ENCODE measurements around the gene TSPAN15. TPM values are rescaled to one million over a fixed set of nuclear protein-coding genes. Genes with fewer than 3 reads are reported as not detected.
A peak's percentile ranks its signal among the peaks of the same experiment; 100 is the strongest.

Gene TSPAN15
- total and polyA plus RNA-seq, 2 experiments from 2014 or later = 252 to 289 TPM

DNA sequence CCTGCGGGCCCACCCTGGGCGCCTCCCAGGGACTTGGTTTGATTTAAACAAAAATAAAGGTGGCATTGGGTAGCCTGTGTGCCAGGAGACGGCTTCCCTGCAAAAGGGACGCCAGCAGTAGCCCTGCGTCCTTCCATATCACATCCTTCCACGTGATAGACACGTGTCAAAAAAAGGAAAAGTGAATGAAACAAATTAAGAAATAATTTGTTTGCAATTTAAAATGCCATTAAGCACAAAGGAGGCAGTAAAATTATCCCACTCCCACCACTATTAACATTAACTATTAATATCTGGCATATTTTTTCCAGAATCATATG, 42.1 kb upstream of the TSPAN15 start:
- TF ChIP-seq, protein P1, sequence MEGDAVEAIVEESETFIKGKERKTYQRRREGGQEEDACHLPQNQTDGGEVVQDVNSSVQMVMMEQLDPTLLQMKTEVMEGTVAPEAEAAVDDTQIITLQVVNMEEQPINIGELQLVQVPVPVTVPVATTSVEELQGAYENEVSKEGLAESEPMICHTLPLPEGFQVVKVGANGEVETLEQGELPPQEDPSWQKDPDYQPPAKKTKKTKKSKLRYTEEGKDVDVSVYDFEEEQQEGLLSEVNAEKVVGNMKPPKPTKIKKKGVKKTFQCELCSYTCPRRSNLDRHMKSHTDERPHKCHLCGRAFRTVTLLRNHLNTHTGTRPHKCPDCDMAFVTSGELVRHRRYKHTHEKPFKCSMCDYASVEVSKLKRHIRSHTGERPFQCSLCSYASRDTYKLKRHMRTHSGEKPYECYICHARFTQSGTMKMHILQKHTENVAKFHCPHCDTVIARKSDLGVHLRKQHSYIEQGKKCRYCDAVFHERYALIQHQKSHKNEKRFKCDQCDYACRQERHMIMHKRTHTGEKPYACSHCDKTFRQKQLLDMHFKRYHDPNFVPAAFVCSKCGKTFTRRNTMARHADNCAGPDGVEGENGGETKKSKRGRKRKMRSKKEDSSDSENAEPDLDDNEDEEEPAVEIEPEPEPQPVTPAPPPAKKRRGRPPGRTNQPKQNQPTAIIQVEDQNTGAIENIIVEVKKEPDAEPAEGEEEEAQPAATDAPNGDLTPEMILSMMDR (IDR thresholded peaks at IDR 0.05; ENCODE audit: low read depth, low read length) = no peak
- Histone ChIP-seq H3K4me3 (peak overlapping the region; percentile 25), H3K4me1 (ENCODE audit: low read depth) (peaks cover 24% of the 10 kb centered on the region), H3K9me3 (ENCODE audit: low read depth) (no peaks in the 10 kb centered on the region), H3K36me3 (no peaks in the 10 kb centered on the region), H3K27me3 (no peaks in the 10 kb centered on the region), H3K27ac (no peak overlapping the region)
- DNase-seq (ENCODE audit: low read depth in 1 of 2, low spot score in 1 of 2) = no peak

DNA sequence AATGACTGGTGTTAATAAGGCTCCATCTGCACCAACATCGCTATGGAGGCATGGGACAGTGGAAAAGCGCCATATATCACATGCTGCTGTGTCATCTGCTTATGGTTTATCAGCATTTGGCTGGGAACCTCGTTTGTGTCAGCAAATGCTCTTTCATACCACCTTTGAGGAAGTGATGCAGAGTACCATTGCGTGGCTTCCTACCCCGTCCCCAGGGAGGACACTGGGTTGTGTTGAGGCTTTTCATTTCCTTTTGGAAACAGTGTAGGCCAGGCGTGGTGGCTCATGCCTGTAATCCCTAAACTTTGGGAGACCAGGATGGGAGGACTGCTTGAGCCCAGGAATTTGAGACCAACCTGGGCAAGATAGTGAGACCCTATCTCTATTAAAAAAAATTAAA, 41.3 kb upstream of the TSPAN15 start:
- no peaks in the 10 kb centered on the region for H3K27me3 ChIP-seq
- peaks cover 24% of the 10 kb centered on the region for H3K4me1 ChIP-seq (ENCODE audit: low read depth)
- peak in 1 of 2 donors; percentile 57 for DNase-seq (ENCODE audit: low read depth in 1 of 2, low spot score in 1 of 2)
- no peak overlapping the region for H3K27ac ChIP-seq
- H3K9me3 ChIP-seq (ENCODE audit: low read depth) = no peaks in the 10 kb centered on the region
- TF ChIP-seq, protein P1 (IDR thresholded peaks at IDR 0.05; ENCODE audit: low read depth, low read length) = no peak
- H3K4me3 ChIP-seq = no peak overlapping the region
- no peaks in the 10 kb centered on the region for H3K36me3 ChIP-seq

DNA sequence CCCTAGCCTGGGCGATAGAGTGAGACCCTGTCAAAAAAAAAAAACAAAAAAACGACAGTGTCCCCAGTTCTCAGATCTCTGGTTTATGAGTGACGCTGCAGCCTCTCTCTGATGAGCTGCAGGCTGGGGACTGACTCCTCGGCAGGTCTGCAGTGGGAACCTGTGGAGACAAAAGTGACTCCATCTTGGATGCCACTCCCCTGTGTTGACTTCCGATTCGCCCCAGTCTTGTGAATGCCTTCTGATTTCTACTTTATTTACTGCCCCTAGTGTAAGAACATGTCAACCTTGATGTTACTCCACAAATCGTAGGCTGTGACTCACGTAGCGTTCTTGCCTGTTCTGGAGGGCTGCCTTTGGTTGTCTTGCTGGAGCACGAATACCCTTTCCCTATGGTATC, 40.8 kb upstream of the TSPAN15 start:
- Histone ChIP-seq H3K9me3 (ENCODE audit: low read depth) (no peaks in the 10 kb centered on the region), H3K4me3 (no peak overlapping the region), H3K36me3 (no peaks in the 10 kb centered on the region), H3K27ac (peak overlapping the region; percentile 66), H3K4me1 (ENCODE audit: low read depth) (peaks cover 24% of the 10 kb centered on the region), H3K27me3 (no peaks in the 10 kb centered on the region)
- TF ChIP-seq, protein P1 (IDR thresholded peaks at IDR 0.05; ENCODE audit: low read depth, low read length) = no peak
- DNase-seq (ENCODE audit: low read depth in 1 of 2, low spot score in 1 of 2) = no peak

DNA sequence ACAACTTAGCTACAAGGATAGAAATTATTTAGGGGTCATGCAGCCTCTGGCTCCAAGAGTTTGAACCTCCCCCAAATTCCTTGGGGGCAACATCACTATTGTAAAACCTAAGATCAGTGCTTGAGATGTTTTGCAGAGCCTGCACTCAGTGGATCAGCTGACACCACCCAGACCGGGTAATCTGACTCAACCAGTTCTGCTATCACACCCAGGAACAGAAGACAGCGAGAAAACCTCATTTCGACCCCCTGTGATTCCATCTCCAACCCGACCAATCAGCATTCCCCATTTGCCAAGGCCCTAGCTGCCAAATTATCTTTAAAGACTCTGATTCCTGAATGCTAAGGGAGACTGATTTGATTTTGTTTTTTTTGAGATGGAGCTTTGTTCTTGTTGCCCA, 39.8 kb upstream of the TSPAN15 start:
- Histone ChIP-seq H3K27me3 (no peaks in the 10 kb centered on the region), H3K27ac (peak overlapping the region; percentile 66), H3K4me3 (no peak overlapping the region), H3K4me1 (ENCODE audit: low read depth) (peaks cover 20% of the 10 kb centered on the region), H3K9me3 (ENCODE audit: low read depth) (no peaks in the 10 kb centered on the region), H3K36me3 (no peaks in the 10 kb centered on the region)
- TF ChIP-seq, protein P1 (IDR thresholded peaks at IDR 0.05; ENCODE audit: low read depth, low read length) = no peak
- no peak for DNase-seq (ENCODE audit: low read depth in 1 of 2, low spot score in 1 of 2)

DNA sequence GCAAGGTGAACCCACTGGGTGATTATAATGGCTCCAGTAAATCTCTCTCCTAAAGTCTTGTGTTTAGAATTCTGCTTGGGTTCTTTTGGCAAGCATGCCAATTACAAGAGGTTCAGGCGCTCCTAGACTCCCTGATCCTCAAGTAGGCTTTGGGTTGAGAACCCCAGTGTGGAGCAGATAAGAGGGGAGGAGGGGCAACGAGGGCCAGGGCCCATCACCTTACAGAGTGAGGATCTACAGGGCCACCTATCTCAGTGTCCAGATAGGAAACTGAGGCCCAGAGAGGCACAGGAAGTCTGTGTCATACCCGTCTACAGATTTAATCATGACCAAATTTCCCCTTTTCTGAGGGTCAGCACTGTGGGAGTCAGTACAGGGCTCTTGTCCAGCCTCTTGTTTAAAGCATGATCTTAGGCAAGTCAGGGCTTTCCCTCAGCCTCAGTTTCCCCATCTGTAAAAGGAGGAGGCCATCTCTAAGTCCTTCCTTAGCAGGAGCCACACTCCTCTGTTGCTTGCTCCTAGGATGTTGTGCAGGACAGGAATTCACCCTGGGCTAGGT, 39.0 kb upstream of the TSPAN15 start:
- Histone ChIP-seq H3K9me3 (ENCODE audit: low read depth) (no peaks in the 10 kb centered on the region), H3K27ac (no peak overlapping the region), H3K4me1 (ENCODE audit: low read depth) (peaks cover 17% of the 10 kb centered on the region), H3K27me3 (no peaks in the 10 kb centered on the region), H3K4me3 (no peak overlapping the region), H3K36me3 (no peaks in the 10 kb centered on the region)
- TF ChIP-seq, protein P1 (IDR thresholded peaks at IDR 0.05; ENCODE audit: low read depth, low read length) = no peak
- no peak for DNase-seq (ENCODE audit: low read depth in 1 of 2, low spot score in 1 of 2)
